Left renal pelvis (tissue), 4 donors: ENCODE data around the gene PRODH. TPM values are rescaled to one million over a fixed set of nuclear protein-coding genes. Genes with fewer than 3 reads are reported as not detected.
A peak's percentile ranks its signal among the peaks of the same experiment; 100 is the strongest.
"Not testable (repeated sequence)": the region's sequence is repeated elsewhere in the genome, so short reads cannot be mapped to it uniquely, and the experiment has no call there.

ENCODE experiments used
- DNase-seq, 4 donors: peaks; one replicate each; pipeline ENCODE4 v3.0.0-alpha.2; 2013; ENCODE audit warnings: low read depth in 4 of 4, low spot score in 3 of 4
- polyA plus RNA-seq, 4 donors: library from polyadenylated mRNA; unstranded; fragments of 120-200 nt; gene quantifications; one replicate each; pipeline ENCODE4 v1.2.1, GENCODE V29; 2013; ENCODE audit not compliant: insufficient read length in 4 of 4

PRODH gene
- polyA plus RNA-seq, 4 donors, result 0.75 to 24.0 (median 11.0) TPM

DNA sequence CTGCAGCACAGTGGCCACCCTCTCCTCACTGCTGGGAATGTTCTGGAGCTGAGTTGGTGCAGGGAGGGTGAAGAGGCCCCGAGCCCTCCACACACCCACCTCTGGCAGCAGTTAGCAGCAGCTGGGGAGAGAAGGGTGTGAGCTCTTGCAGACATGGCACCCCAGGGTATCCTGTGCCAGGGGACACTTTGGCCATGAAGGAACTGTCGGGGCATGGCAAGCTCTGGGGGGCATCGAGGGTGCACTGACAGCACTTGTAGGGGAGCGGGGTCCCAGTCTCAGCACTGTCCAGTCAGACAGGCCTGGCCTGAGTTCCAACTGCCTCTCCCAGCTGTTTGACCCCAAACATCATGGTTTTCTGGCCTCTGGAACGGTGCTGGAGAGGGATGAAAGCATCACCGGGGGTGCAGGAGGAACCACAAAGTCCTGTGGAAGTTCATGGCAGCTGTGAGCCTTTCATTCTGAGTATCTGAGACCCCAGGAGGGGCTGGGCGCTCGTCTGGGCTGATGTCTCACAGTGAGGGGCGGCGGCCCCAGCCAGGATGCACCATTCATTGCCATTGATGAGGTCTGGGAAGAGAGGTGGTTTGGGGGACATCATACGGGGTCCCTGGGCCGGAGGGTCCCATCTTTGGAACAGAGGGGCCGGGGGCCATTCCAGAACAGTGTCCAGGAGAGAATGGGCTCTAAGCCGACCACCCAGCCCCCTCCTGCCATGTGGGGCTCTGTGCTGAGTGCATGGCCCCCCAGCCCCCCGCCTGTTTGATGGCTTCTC is 20.2 kb upstream of the PRODH start:
- DNase-seq, result not testable (repeated sequence)

DNA sequence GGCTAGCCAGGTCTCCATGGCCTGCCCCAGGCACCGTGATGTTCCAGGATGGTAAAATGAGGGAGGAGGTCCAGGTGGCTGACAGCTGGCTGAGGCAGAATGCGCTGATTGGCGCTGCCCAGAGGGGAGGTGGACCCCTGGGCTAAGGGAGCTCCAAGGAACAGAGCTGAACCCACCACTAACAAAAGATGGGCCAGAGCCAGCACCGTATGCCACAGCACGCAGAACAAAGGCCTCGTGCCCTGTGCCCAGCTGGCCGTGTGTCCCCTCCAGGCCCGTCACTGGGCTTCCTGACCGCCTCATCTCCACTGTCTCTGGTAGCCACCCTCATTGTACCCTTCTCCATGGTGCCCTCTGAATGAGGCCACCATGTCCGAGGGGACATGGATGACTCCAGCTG is 19.6 kb upstream of the PRODH start:
- no peak for DNase-seq

DNA sequence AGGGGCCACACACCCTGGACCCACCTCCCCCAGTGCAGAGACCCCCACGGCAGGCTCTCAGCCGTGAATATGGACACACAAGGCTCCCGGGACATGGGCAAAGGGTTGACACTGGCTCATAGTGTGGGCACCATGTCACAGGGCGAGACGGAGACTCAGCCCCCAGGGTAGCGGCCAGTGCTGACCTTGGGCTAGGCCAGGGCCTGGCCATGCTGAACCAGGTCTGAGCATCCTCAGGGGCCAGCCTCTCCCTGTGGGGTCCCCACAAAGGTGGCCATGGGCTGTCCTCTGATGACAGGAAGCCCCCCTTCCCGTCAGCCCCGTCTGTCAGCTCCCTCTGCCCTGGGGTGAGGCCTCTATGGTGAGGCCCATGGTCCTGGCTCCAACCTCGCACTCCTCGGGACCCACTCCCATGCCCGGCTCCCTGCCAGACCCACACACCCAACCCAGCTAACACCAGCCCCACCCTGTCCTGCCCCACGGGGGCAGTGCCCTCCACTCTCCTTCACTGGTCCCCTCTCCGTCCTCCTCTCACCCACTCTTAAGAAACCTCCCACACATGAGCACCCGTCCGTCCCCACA is 19.0 kb upstream of the PRODH start:
- no peak for DNase-seq

DNA sequence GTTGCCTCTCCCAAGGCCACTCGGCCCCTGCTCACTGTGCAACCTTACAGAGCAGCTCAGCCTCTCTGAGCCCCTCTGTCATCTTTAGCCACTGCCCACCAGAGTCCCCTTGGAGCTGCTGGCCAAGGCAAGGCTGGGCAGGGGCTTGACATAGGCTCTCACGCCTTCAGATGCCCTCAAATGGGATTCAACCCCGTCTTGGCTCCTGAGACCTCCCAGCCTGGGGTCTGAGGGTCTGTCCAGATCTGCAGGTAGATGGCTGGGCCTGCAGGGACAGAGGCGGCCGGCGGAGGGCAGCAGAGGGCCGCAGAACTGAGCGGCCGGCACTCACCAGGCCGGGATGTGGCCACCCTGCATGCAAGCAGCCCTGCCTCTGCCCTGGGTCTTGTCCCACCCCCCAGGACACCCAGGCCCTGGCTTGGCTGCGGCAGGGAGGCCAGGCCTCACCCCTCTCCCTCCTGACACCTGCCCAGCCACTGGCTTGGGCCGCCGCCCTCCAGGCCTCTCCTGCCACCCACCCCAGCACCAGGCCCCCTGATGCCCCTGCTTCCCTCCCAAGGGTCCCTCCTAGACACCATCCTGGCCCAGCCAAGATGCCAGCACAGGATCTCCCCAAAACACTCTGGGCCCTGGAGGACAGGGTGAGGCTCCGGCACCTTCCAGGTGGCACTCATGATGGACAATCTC is 18.4 kb upstream of the PRODH start:
- peak in 1 of 4 donors; percentile 29 for DNase-seq

DNA sequence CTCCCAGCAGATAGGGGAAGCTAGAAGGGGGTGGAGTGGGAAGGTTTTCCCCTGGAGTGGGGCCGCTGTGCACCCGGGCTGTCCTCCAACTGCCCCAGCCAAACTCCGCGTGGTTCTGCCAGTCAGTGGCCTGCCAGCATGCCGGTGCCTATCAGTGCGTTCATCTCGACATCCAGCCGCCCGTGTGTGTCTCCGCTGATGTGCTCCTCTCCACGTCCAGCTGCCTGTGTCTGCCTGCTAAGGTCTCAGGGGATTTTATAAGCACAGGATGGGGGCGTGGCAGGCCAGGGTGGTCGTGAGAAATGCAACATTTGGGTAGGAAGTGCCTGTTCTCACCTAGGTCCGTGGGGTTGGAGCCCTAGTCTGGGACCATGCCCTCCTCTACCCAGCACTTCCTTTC is 17.0 kb upstream of the PRODH start:
- DNase-seq, result not testable (repeated sequence)

DNA sequence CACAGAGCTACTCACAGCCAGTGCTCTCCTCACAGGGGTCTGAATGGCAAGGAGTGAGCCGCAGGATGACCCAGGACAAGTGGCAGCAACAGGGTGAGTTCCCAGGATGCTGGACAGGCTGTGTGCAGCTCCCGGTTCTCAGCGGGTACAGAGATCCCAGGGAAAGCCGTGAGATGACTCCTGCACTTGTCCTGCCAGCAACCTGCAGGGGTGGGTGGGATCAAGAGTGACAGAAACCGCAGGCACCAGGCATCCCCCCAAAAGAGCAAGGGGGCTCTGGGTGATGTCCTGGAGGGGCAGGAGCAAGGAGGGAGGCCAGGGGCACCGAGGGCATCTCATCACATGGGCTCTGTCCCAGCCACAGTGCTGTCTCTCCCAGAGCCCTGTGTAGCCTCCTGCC is 15.9 kb upstream of the PRODH start:
- no peak for DNase-seq

DNA sequence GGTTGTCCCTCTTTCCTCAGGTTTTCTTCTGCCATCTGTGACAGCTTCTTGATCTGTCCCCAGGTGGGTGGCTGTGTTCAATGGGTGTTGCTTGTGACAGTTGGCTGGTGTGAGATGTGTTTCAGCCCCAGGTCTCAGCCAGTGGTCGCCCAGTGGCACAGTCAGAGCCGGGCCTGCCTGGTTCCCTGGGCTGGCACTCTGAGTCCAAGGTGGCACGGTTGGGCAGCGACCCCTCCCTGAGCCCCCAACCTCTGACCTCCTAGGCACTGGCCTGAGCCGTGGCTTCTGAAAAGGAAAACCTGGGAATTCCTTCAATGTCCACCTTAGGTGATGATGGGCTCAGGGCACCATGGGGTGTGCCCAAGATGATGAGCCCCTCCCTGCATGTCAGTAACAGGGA is 14.0 kb upstream of the PRODH start:
- DNase-seq, result no peak

DNA sequence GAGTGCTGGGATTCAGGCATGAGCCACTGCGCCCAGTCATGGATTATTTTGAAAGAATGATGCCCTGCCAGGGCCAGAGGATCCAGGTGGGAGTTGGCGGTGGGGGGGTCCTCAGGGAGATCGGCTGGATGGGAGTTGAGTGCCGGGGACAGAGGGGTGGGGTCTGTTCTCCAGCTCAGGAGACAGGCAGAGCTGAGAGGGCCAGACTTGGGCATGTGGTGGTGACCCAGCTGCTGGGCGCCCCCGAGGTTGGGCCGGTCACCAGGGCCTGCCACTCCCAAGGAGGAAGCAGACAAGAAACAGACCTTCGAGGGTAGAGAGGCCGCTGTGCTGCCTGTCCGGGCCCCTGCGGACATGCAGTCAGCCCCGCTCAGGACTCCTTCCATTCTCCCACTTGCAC is 11.8 kb upstream of the PRODH start:
- DNase-seq, result no peak

DNA sequence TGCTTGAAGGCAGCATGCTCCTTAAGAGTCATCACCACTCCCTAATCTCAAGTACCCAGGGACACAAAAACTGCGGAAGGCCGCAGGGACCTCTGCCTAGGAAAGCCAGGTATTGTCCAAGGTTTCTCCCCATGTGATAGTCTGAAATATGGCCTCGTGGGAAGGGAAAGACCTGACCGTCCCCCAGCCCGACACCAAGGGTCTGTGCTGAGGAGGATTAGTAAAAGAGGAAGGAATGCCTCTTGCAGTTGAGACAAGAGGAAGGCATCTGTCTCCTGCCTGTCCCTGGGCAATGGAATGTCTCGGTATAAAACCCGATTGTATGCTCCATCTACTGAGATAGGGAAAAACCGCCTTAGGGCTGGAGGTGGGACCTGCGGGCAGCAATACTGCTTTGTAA is 11.0 kb upstream of the PRODH start:
- DNase-seq, result not testable (repeated sequence)

DNA sequence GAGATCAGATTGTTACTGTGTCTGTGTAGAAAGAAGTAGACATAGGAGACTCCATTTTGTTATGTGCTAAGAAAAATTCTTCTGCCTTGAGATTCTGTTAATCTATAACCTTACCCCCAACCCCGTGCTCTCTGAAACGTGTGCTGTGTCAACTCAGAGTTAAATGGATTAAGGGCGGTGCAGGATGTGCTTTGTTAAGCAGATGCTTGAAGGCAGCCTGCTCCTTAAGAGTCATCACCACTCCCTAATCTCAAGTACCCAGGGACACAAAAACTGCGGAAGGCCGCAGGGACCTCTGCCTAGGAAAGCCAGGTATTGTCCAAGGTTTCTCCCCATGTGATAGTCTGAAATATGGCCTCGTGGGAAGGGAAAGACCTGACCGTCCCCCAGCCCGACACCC is 2.6 kb upstream of the PRODH start:
- not testable (repeated sequence) for DNase-seq

DNA sequence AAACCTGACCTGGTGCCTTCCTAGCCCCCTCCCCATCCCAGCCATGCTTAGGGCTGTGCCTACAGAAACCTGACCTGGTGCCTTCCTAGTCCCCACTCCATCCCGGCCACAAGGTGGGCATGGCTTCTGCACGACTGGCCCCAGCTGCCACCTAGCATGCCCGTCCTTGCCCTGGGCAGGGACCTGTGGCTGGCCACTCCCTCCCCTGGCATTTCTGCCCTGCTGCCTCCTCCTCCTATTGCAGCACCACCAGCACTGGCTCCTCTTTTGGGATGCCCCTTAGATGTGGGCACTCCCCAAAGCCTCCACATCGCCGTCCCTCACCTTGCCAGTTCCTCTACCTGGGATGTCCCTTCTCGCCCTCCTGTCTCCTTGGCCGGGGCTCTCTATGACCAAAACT is 1.4 kb downstream of the PRODH start:
- not testable (repeated sequence) for DNase-seq

DNA sequence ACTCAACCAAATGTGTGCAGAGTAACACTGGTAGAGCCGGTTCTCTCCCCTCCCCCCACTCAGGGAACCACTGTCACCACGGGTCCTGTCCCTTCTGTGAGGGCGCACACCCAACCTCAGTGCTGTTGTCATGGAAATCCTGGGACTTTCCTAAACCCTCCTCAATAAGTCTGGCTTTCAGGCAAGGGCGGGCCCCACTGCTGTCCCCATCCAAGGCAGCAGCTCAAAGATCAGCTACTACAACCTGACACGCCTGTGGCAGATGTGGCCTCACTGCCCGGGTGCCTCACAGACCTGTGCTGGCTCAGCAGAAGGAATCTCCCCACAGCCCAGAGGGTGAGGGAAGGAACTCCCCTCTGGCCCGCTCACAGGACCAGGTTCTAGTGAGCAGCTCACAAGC is 2.2 kb downstream of the PRODH start:
- DNase-seq, result no peak

DNA sequence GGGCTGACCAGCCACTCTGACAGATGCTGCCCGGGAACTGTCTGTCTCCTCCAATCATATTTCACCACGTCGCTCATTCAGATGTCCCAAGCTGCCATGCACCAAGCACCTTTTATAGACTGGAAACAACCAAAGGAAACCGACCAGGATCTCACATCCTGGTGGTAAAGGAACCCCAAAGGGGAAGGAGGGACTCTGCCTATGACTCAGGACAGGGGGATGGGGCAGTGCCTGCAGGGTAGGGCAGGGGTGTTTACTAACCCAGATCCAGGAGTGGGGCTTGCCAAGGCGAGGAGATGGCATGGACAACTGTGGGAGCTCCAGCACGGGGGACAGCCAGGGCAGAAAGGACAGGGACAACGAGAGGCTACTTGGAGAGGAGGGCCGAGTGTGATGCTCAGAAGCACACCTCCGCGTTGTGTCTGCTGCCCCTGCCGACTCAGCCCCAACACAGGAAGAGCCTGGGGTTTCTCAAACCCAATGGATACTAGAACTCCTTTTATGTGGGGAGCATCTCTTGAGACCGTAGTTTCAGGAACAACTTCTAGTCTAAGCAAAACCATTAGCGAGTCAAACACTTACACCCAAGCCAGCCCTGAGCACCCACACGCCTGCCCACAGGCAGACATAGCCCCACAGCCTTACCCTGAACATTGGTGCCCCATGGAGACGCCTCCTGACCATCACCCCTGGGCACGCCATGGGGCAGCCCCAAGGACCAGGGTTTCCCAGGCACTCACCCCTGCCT is 4.0 kb downstream of the PRODH start:
- no peak for DNase-seq

DNA sequence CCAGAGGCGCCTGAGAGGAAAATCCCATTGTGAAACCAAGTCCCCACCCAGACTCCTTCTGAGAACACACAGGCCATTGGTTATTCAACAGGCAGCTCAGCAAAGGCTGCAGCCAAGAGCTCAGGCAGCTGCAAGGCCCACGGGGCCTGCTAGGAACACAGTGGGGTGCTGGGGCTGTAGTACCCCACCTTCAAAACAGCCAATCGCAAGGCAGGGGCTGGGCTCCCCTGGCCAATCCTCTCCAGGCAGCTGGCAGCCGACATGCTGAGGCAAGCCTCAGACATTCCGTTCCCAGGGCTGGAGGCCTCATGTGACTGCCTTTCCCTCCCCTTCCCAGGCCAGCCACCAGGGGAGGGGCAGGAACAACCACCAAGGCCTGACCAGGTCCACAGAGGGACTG is 6.6 kb downstream of the PRODH start:
- no peak for DNase-seq

DNA sequence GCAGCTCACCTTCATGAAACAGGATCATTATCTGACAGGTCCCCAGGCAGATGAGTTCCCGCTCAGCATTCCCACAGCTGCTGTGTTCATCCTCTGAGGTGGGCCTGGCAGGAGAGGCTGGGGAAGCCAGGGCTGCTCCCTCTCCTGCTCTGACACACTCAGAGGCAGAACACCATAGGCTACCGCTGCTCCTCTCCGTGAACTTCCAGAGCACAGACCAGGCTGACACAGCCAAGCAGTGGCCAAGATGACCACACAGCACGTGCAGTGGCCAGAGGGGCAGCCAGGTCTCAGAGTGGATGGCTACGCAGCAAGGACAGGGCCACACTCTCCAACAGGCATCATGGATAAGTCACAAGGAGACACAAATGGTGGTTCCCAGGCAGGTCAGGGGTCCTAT is 8.5 kb downstream of the PRODH start:
- no peak for DNase-seq

DNA sequence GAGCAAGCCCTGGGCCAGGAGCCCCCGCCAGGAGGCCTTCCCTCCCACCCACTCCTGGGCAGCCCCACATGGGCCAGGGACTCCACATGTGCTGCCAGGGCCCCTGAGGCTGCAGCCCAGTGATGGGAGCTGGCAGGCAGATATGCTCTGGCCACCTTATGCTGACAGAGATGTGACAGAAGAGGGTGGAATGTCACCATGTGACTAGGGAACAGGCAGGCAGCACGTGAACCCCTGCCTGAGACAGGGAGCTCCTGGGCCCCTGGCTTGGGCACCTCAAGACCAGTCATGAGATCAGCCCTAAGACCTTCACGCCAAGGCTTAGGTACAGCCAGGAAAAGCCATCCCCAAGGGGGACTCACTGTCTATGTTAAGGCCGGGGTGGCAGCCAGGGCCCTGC is 9.1 kb downstream of the PRODH start:
- no peak for DNase-seq

DNA sequence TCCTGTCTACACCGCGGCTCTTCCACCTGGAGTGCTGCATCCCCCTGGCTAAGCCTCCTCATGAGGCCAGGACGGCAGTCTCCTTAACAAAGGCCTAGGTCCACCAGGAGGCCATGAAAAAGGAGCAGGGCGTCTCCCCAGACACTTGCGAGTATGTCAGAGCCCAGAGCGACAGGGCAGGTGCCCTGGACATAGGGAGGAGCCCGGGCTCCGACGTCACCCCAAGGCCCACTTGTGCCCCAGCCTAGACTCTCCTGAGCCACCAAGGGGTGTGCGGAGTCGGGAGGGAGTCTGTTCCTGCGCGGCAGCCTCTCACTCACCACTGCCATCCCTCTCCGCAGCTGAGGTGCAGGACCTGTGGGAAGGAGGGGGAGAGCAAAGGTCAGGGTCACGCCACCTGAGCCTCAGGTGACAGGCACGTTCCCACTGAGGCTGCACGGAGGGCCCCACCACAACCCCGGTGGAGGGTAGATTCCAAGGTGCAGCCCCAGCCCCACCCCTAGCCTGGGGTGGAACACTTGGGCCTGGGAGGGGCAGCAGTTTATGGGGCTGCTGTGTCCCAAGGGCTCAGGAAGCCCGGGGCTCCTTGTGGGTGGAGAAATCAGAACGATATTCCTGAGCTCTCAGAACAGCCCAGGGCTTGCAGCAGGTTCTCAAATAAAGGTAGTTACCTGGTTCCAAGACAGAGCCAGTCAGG is 10.6 kb downstream of the PRODH start:
- DNase-seq, result no peak

DNA sequence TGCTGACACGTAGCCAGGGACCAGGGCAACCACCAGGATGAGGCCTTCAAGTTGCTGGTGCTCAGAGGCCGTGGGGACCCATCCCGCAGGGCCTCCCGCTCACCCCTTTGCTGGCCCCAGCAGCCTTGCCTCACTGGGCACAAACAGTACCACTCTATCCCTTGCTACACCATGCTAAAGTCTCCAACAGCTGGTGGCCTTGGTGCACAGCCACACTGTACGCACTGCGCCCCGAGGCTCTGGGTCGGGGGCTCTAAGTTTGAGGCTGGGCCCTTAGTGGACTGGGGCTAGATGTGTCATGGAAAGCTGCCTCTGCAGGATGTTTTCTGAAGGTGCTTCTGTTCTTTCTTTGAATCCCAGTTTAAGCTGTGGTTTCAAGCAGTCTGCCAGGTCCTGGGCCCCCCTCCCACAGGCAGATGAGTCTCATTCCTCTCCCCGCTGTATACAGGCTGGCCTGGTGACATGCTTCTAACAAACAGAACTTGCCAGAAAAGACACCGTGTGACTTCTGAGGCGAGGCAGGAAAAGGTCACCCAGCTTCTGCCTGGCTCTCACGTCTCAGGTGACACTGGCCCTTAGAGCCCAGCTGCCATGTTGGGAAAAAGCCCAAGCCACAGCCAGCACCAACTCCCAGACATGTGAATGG is 15.7 kb downstream of the PRODH start:
- not testable (repeated sequence) for DNase-seq

DNA sequence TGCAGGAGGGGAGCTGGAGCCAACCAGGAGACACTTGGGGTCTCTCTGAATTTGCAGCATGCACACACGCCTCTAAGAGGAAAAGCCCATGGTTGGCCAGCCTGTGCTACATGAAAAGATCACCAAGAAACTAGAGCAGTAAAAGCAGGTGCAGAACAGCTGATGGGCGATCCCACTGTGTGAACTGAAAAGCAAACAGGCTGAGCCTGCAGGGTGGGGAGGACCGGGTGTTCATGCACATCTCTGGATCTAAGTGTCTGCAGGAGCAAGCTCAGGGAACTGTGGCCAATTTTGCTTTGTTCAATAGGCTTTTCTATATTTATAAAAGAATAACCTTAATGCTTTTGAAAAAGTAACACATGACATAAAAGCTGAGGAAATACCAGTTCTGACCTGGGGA is 18.3 kb downstream of the PRODH start:
- DNase-seq, result not testable (repeated sequence)

DNA sequence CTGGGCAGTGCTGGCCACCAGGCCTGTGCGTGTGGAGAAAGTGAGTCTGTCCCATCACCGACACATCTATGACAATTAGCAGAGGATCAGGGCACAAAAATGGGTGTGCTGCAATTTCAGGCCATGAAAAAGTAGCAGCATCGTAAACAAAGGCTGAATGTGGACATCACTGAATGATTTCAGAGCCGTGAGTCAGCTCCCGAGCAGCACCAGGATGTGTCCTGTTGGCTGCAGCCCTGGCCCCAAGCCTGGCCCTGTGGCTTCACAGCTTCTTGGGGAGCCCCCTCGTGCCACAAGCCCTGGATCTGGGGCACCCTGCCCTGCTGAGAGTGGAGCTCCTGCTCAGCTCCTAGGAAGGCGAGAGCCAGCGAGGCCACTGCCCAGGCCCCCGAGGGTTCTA is 20.5 kb downstream of the PRODH start:
- not testable (repeated sequence) for DNase-seq
